Measurements from ENCODE around the gene GATAD2B.

DNA sequence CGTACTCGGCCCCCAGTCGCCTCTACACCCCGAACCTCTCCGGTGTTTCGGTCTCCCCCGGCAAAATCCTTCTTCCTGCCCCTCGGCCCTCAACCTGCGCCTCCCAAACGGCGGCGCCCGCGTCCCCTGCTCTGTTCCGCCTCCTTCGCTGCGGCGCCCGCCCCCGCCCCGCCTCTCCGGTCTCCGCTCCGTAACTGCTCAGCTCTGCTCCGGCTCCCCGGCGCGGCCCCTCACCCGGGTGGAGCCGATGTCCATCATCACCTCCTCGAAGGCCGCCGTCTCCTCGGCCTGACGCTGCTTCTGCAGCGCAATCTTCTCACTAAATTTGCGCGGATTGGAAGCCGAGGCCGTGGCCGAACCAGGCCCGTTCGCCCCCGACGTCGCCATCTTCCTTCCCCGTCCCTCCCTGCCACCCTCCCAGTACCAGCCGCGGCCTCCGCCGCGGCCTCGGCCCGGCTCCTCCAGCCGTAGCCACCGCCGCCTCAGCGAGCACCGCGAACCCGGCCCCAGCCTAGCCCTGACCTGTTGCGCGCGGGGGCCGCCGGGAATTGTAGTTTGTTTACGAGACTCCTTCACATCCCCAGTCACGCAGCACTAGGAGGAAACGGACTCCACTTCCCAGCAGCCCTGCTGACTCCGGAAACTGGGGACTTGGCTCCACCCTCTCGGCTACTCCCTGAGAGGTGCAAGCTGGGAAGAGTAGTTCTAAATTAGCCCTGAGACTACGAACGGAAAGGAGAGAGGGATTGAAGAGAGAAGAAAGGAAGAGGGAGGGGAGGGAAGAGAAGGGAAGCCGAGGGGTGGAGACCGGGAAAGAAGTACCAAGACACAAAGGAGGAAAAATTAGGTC is 35.6 kb upstream of the GATAD2B start, which contains the start of gene CRTC2:
- peak; percentile 61; the same call in 1 of the 2 replicates for TF ChIP-seq POLR2A (IDR thresholded peaks at IDR 0.05; ENCODE audit: low read depth, low read length)
- TF ChIP-seq POLR2AphosphoS5 (IDR thresholded peaks at IDR 0.05; ENCODE audit: low read depth, low read length) = no peak
- 0 out of 2 replicates have a peak, but pooled peaks have one; percentile 8 for TF ChIP-seq TAF1 (IDR thresholded peaks at IDR 0.05; ENCODE audit: borderline replicate concordance, low read depth, low read length)
